ENCODE results near the gene GFI1.

Gene GFI1

GRCh38 chr1:92458146-92458545 is 28.6 kb downstream of the GFI1 start:
- H3K9ac ChIP-seq (ENCODE audit: low read length), result no peak overlapping the region

GRCh38 chr1:92447976-92448375 is 38.7 kb downstream of the GFI1 start:
- no peak overlapping the region for H3K4ac ChIP-seq (ENCODE audit: low read depth, low read length)
- H3K18ac ChIP-seq (ENCODE audit: low read length), result no peak overlapping the region
- H2BK15ac ChIP-seq (replicated peaks; ENCODE audit: low read depth), result no peak overlapping the region
- no peak overlapping the region for H2AK5ac ChIP-seq (ENCODE audit: low read length)
- no peak for DNase-seq
- H2BK5ac ChIP-seq (ENCODE audit: low read length), result no peak overlapping the region
- no peak overlapping the region for H3K27ac ChIP-seq (ENCODE audit: low read depth, low read length)
- no peak overlapping the region for H3K23ac ChIP-seq (ENCODE audit: low read length)
- H3K56ac ChIP-seq (ENCODE audit: low read length), result no peak overlapping the region
- H3K27me3 ChIP-seq (ENCODE audit: insufficient read depth, low read length, poor library complexity), result no peaks in the 10 kb centered on the region
- H3K4me3 ChIP-seq (ENCODE audit: low read length), result no peak overlapping the region
- no CpG with 5 or more reads among the region's 2 CpGs for WGBS (ENCODE audit: extremely low coverage, insufficient coverage, low lambda C conversion rate)
- no peak overlapping the region for H3K4me2 ChIP-seq (ENCODE audit: low read length)
- no peak overlapping the region for H3K9ac ChIP-seq (ENCODE audit: low read length)
- no peaks in the 10 kb centered on the region for H3K36me3 ChIP-seq (ENCODE audit: control insufficient read depth, insufficient read depth, low read length)
- no peaks in the 10 kb centered on the region for H3K79me1 ChIP-seq (ENCODE audit: low read length)
- no peak overlapping the region for H4K8ac ChIP-seq (ENCODE audit: low read depth, low read length)
- no peaks in the 10 kb centered on the region for H3K79me2 ChIP-seq (ENCODE audit: control insufficient read depth, insufficient read depth, low read length)
- H2BK120ac ChIP-seq (ENCODE audit: low read depth, low read length), result no peak overlapping the region
- peaks cover 5% of the 10 kb centered on the region for H3K4me1 ChIP-seq (ENCODE audit: control insufficient read depth, low read depth, low read length)
- H4K5ac ChIP-seq (ENCODE audit: low read length), result no peak overlapping the region

More at GRCh38 chr1:92458146-92458545, 28.6 kb downstream of the GFI1 start:
- Histone ChIP-seq H3K4ac (ENCODE audit: low read depth, low read length) (no peak overlapping the region), H3K23ac (ENCODE audit: low read length) (no peak overlapping the region), H2BK5ac (ENCODE audit: low read length) (no peak overlapping the region), H4K8ac (ENCODE audit: low read depth, low read length) (no peak overlapping the region), H3K4me3 (ENCODE audit: low read length) (no peak overlapping the region), H4K5ac (ENCODE audit: low read length) (no peak overlapping the region), H3K27me3 (ENCODE audit: insufficient read depth, low read length, poor library complexity) (no peaks in the 10 kb centered on the region), H3K79me1 (ENCODE audit: low read length) (no peaks in the 10 kb centered on the region), H2AK5ac (ENCODE audit: low read length) (no peak overlapping the region), H3K36me3 (ENCODE audit: control insufficient read depth, insufficient read depth, low read length) (no peaks in the 10 kb centered on the region), H3K27ac (ENCODE audit: low read depth, low read length) (no peak overlapping the region), H3K56ac (ENCODE audit: low read length) (no peak overlapping the region), H2BK120ac (ENCODE audit: low read depth, low read length) (no peak overlapping the region), H2BK15ac (replicated peaks; ENCODE audit: low read depth) (no peak overlapping the region), H3K4me2 (ENCODE audit: low read length) (no peak overlapping the region), H3K18ac (ENCODE audit: low read length) (no peak overlapping the region), H3K4me1 (ENCODE audit: control insufficient read depth, low read depth, low read length) (no peaks in the 10 kb centered on the region), H3K79me2 (ENCODE audit: control insufficient read depth, insufficient read depth, low read length) (no peaks in the 10 kb centered on the region)
- WGBS (ENCODE audit: extremely low coverage, insufficient coverage, low lambda C conversion rate), result no CpG with 5 or more reads among the region's 2 CpGs
- no peak for DNase-seq

GRCh38 chr1:92447033-92447681 is 39.6 kb downstream of the GFI1 start:
- no peak overlapping the region for H3K4me2 ChIP-seq (ENCODE audit: low read length)
- no peak overlapping the region for H2BK15ac ChIP-seq (replicated peaks; ENCODE audit: low read depth)
- peak; percentile 81 for DNase-seq
- H2AK5ac ChIP-seq (ENCODE audit: low read length), result no peak overlapping the region
- no peak overlapping the region for H3K27ac ChIP-seq (ENCODE audit: low read depth, low read length)
- no peak overlapping the region for H3K23ac ChIP-seq (ENCODE audit: low read length)
- H4K8ac ChIP-seq (ENCODE audit: low read depth, low read length), result no peak overlapping the region
- no peaks in the 10 kb centered on the region for H3K79me2 ChIP-seq (ENCODE audit: control insufficient read depth, insufficient read depth, low read length)
- no peak overlapping the region for H3K18ac ChIP-seq (ENCODE audit: low read length)
- whole genome bisulfite sequencing (ENCODE audit: extremely low coverage, insufficient coverage, low lambda C conversion rate), result no CpG with 5 or more reads among the region's 3 CpGs
- H2BK5ac ChIP-seq (ENCODE audit: low read length), result no peak overlapping the region
- peaks cover 5% of the 10 kb centered on the region for H3K4me1 ChIP-seq (ENCODE audit: control insufficient read depth, low read depth, low read length)
- no peak overlapping the region for H4K5ac ChIP-seq (ENCODE audit: low read length)
- no peaks in the 10 kb centered on the region for H3K27me3 ChIP-seq (ENCODE audit: insufficient read depth, low read length, poor library complexity)
- H3K9ac ChIP-seq (ENCODE audit: low read length), result no peak overlapping the region
- H3K56ac ChIP-seq (ENCODE audit: low read length), result no peak overlapping the region
- H3K36me3 ChIP-seq (ENCODE audit: control insufficient read depth, insufficient read depth, low read length), result no peaks in the 10 kb centered on the region
- no peak overlapping the region for H2BK120ac ChIP-seq (ENCODE audit: low read depth, low read length)
- H3K4me3 ChIP-seq (ENCODE audit: low read length), result no peak overlapping the region
- no peaks in the 10 kb centered on the region for H3K79me1 ChIP-seq (ENCODE audit: low read length)
- H3K4ac ChIP-seq (ENCODE audit: low read depth, low read length), result no peak overlapping the region

- H3K23ac ChIP-seq (ENCODE audit: low read length), result no peak overlapping the region
- H3K4ac ChIP-seq (ENCODE audit: low read depth, low read length), result no peak overlapping the region
- H3K9ac ChIP-seq (ENCODE audit: low read length), result no peak overlapping the region
- H3K4me1 ChIP-seq (ENCODE audit: control insufficient read depth, low read depth, low read length), result peaks cover 5% of the 10 kb centered on the region
- no peak overlapping the region for H3K18ac ChIP-seq (ENCODE audit: low read length)
- H3K79me2 ChIP-seq (ENCODE audit: control insufficient read depth, insufficient read depth, low read length), result no peaks in the 10 kb centered on the region
- no peak overlapping the region for H2AK5ac ChIP-seq (ENCODE audit: low read length)
- no peaks in the 10 kb centered on the region for H3K27me3 ChIP-seq (ENCODE audit: insufficient read depth, low read length, poor library complexity)
- H3K27ac ChIP-seq (ENCODE audit: low read depth, low read length), result no peak overlapping the region
- no peak overlapping the region for H2BK120ac ChIP-seq (ENCODE audit: low read depth, low read length)
- no peak overlapping the region for H4K8ac ChIP-seq (ENCODE audit: low read depth, low read length)
- WGBS (ENCODE audit: extremely low coverage, insufficient coverage, low lambda C conversion rate), result no CpG with 5 or more reads among the region's 2 CpGs
- H3K56ac ChIP-seq (ENCODE audit: low read length), result no peak overlapping the region
- H3K4me3 ChIP-seq (ENCODE audit: low read length), result no peak overlapping the region
- H4K5ac ChIP-seq (ENCODE audit: low read length), result no peak overlapping the region
- no peaks in the 10 kb centered on the region for H3K79me1 ChIP-seq (ENCODE audit: low read length)
- H2BK5ac ChIP-seq (ENCODE audit: low read length), result no peak overlapping the region
- no peak overlapping the region for H3K4me2 ChIP-seq (ENCODE audit: low read length)
- H3K36me3 ChIP-seq (ENCODE audit: control insufficient read depth, insufficient read depth, low read length), result no peaks in the 10 kb centered on the region
- H2BK15ac ChIP-seq (replicated peaks; ENCODE audit: low read depth), result no peak overlapping the region
- DNase-seq, result peak; percentile 92
Measured at GRCh38 chr1:92446546-92446945, 40.2 kb downstream of the GFI1 start.

GRCh38 chr1:92445865-92446264 is 40.9 kb downstream of the GFI1 start:
- Histone ChIP-seq H2BK120ac (ENCODE audit: low read depth, low read length) (no peak overlapping the region), H3K4me2 (ENCODE audit: low read length) (no peak overlapping the region), H3K56ac (ENCODE audit: low read length) (no peak overlapping the region), H3K4me3 (ENCODE audit: low read length) (no peak overlapping the region), H3K79me2 (ENCODE audit: control insufficient read depth, insufficient read depth, low read length) (no peaks in the 10 kb centered on the region), H3K4me1 (ENCODE audit: control insufficient read depth, low read depth, low read length) (peaks cover 5% of the 10 kb centered on the region), H3K79me1 (ENCODE audit: low read length) (no peaks in the 10 kb centered on the region), H3K23ac (ENCODE audit: low read length) (no peak overlapping the region), H3K27ac (ENCODE audit: low read depth, low read length) (no peak overlapping the region), H4K5ac (ENCODE audit: low read length) (no peak overlapping the region), H3K27me3 (ENCODE audit: insufficient read depth, low read length, poor library complexity) (no peaks in the 10 kb centered on the region), H3K9ac (ENCODE audit: low read length) (no peak overlapping the region), H2BK15ac (replicated peaks; ENCODE audit: low read depth) (no peak overlapping the region), H3K18ac (ENCODE audit: low read length) (no peak overlapping the region), H2AK5ac (ENCODE audit: low read length) (no peak overlapping the region), H4K8ac (ENCODE audit: low read depth, low read length) (no peak overlapping the region), H2BK5ac (ENCODE audit: low read length) (no peak overlapping the region), H3K4ac (ENCODE audit: low read depth, low read length) (no peak overlapping the region), H3K36me3 (ENCODE audit: control insufficient read depth, insufficient read depth, low read length) (no peaks in the 10 kb centered on the region)
- no CpG with 5 or more reads among the region's 2 CpGs for WGBS (ENCODE audit: extremely low coverage, insufficient coverage, low lambda C conversion rate)
- DNase-seq, result no peak

- no peak overlapping the region for H2BK5ac ChIP-seq (ENCODE audit: low read length)
- no peaks in the 10 kb centered on the region for H3K27me3 ChIP-seq (ENCODE audit: insufficient read depth, low read length, poor library complexity)
- no peak overlapping the region for H3K56ac ChIP-seq (ENCODE audit: low read length)
- H3K27ac ChIP-seq (ENCODE audit: low read depth, low read length), result no peak overlapping the region
- no peak overlapping the region for H2BK120ac ChIP-seq (ENCODE audit: low read depth, low read length)
- no peak overlapping the region for H3K4ac ChIP-seq (ENCODE audit: low read depth, low read length)
- H3K4me1 ChIP-seq (ENCODE audit: control insufficient read depth, low read depth, low read length), result peaks cover 5% of the 10 kb centered on the region
- no peak overlapping the region for H3K9ac ChIP-seq (ENCODE audit: low read length)
- DNase-seq, result peak; percentile 79
- H3K4me2 ChIP-seq (ENCODE audit: low read length), result no peak overlapping the region
- H3K18ac ChIP-seq (ENCODE audit: low read length), result no peak overlapping the region
- H4K8ac ChIP-seq (ENCODE audit: low read depth, low read length), result no peak overlapping the region
- H3K4me3 ChIP-seq (ENCODE audit: low read length), result no peak overlapping the region
- H3K79me1 ChIP-seq (ENCODE audit: low read length), result no peaks in the 10 kb centered on the region
- H3K79me2 ChIP-seq (ENCODE audit: control insufficient read depth, insufficient read depth, low read length), result no peaks in the 10 kb centered on the region
- WGBS (ENCODE audit: extremely low coverage, insufficient coverage, low lambda C conversion rate), result no CpG with 5 or more reads among the region's 1 CpG
- H4K5ac ChIP-seq (ENCODE audit: low read length), result no peak overlapping the region
- H2AK5ac ChIP-seq (ENCODE audit: low read length), result no peak overlapping the region
- no peaks in the 10 kb centered on the region for H3K36me3 ChIP-seq (ENCODE audit: control insufficient read depth, insufficient read depth, low read length)
- no peak overlapping the region for H3K23ac ChIP-seq (ENCODE audit: low read length)
- no peak overlapping the region for H2BK15ac ChIP-seq (replicated peaks; ENCODE audit: low read depth)
Measured at GRCh38 chr1:92444351-92444750, 42.4 kb downstream of the GFI1 start.

All from mesendoderm (in vitro differentiated cells).